ENCODE data around the gene MAP1S.
A peak's percentile ranks its signal among the peaks of the same experiment; 100 is the strongest.

The MAP1S gene

DNA sequence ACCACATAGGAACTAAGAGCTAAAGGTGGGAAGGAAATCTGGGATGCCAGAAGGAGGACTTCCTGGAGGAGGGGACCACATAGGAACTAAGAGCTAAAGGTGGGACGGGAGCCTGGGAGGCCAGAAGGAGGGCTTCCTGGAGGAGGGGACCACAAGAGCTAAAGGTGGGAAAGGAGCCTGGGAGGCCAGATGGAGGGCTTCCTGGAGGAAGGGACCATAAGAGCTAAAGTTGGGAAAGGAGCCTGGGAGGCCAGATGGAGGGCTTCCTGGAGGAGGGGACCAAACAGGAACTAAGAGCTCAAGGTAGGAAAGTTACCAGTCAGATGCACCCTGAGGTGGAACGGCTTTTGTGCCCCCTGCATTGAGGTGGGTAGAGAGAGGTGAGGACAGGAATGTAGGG lies 22.2 kb downstream of the MAP1S start:
- DNase-seq, result no peak

DNA sequence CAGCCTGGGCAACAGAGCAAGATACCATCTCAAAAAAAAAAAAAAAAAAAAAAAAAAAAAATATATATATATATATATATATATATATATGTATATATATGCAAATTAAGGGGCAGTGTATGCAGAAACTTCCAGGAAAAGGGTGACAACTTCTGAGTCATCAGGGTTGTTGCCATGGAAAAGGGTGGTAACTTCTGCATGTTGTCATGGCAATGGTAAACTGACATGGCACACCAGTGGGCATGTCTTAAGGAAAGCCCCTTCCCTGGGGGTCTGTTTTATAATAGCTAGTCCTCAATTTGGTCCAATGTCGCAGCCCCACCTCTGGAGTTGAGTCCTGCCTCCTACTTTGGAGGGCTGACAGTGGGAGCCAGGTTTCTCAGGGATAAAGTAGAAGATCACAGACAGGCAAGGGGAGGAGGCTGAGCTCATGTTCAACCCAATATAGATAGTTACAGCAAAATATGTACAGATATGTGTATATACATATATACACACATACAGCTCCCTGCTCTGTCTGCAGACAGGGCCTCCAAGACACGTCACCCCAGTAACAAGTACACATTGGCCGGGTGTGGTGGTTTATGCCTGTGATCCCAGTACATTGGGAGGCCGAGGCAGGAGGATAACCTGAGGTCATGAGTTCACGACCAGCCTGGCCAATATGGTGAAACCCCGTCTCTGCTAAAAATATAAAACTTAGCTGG lies 24.7 kb downstream of the MAP1S start:
- DNase-seq, result no peak

DNA sequence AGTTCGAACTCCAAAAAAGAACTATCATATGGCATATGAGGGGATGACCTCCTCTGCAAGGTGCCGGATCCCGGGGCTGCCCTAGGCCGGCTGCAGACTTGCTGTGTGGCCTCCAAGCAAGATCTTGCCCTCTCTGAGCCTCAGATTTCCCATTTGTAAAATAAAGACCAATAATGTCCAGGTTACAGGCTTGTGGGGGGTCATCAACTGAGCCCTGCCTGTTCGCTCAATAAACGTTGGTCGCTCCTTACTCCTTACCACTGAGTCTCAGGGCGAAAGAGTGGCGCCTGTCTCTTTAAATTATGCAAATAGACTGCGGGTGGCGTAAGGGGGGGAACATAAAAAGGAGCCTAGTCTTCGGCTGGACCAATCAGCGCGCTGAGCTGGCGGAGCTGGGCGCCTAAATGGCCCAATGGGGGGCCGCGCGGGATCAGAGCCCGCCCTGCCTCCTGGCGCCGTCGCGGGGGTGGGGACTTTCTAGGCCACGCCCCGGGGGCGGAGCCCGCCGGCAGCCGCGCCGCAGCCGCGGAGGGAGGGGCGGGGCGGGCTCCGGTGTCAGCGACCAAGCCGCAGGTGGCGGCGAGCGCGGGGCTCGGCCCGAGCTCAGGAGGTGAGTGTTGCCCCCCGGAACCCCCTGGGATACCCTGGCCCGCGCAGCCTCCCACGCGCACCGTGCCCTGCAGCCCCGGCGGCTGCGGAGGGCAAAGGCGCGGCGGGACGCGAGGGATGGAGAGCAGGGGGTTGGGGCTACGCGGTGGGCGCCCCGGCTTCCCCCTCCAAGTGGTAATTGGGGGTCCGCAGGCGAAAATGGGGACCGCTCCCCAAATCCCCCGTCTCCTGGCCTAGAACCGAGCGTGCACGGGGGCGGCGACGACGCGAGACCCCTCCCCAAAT lies 28.2 kb downstream of the MAP1S start:
- peak; percentile 95 for DNase-seq

DNA sequence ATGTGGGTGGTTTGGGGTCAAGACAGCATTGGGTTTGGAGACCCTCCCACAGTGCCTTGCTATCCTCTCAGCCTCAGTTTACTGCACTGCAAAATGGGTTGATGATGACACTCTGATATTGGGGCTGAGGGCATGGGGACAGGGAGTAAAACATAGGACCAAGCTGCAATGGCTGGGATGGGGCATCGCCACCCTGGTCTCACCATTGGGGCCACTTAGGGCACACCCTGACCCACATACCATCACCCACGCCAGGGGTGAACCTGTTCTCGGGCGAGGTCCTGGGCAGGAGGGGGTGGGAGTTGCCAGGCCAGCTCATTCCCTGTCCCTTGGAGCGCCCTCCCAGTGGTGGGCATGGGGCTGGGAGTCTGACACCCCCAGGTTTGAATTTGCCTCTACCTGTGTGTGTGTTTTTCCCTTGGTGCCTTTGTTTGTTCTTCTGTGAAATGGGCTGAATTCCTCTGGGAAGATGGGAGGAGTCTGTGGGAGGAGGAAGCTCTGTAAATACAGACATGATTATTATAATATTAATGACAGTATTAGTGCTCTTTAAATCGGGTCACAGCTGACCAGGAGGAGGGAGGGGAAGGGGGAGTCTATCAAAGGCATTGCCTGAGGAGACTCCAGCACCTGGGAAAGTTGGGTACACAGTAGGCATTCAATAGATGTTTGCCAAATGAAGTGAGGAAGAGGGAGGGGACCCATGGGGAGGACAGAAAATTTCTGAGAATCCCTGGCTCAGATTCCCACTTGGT lies 29.8 kb downstream of the MAP1S start:
- DNase-seq, result no peak

DNA sequence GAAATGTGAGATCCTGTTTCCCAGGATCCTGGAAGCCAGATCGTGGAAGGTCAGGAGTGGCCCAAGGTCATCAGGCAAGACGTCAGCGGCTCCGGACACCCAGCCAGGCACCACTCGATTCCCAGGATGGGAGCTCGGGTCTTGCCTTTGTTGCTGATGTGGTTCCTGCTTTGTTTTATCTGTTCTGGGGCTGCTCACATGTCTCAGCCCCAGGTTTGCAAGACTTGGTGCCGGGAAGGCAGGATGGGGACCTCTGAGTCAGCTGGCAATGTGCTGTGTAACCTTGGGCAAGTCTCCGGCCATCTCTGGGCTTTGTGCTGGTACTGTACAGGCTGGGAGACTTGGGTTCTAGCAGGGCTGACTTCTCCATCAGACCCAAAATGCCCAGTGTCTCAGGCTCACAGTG lies 30.6 kb downstream of the MAP1S start:
- DNase-seq, result no peak

DNA sequence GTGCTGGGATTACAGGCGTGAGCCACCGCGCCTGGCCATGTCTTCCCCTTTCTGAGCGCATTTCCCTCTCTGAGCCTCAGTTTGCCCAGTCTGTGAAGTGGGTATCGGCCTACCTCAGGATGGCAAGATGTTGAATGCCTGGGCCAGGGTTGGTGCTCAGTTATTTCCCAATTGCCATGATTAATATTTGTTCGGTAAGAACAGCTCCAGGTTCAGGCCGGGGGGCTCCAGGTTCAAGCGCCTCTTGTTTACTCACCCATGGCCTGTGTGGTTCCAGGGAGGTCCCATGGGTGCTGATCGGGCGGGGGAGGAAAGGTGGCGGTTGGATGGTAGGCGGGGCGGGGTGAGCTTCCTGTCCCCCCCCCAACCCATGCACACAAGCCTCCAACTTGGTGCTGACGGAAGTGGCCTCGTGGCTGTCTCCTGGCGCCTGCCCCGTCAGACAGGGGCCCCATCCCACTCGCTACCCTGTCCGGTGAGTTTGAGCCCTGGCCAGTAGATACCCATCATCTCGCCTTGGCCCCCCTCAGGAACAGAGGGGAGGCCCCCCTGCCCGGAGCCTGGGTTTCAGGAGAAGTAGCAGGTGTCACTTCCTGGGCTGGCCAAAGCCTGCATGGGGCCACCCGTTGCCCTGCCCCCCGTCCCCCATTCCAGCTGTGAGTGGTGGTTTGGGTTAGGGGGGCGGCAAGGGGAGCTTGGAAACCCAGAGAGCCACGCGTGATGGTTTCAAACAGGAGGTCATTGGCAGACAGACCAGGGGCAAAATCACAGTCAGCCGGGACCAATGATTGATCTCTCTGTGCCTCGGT lies 32.0 kb downstream of the MAP1S start, which contains the start of gene FCHO1:
TSS of gene FCHO1 (plus strand) at position 375 of the 809 bp plus-strand sequence. CDS start 3,688 bp downstream, outside the sequence.
- no peak for DNase-seq

DNA sequence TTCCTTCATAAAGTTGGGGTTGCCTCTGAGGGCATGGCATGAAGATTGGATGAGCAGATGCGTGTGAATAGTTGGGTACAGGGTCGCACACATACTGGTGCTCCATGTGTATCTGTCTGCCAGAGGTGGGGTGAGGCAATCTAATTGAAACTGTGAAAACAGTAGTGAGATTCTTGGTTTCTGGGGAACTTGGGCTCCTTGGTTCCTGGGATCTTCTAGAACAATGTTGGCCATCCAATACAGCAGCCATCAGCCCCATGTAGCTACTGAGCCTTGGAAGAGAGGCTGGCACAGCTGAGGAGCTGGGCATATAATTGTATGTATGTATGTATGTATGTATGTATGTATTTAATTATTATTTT lies 32.6 kb downstream of the MAP1S start:
- no peak for DNase-seq

DNA sequence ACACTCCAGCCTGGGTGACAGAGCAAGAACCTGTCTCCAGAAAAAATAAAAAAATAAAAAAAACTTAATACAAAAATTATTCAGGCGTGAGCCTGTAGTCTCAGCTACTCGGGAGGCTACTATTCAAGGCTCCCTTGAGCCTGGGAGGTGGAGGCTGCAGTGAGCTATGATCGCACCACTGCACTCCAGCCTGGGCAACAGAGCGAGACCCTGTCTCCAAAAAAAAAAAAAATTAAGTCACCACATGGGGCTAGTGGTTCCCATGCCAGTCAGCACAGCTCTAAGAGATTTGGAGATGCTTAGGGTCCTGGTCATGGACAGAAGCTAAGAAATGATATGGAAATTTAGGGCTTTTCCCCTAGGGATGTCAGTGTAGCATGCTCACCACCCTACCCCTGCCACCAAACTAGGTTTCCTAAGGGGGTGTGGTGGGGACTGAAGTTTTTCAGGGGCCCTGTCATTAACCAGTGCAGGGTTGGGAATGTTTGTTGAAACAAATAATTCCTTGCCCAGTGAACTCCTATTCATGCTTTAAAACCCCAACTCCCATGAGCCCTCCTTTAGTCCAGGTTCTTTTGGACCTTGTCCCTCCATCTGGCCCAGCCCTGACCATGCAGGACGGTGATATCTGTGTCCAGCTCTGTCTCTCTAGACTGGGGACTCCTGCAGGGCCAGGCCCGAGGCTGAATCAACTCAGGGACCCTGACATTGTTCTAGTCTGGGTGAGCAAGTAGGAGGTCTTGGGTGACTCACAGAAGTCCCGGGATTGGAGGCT lies 33.8 kb downstream of the MAP1S start:
- DNase-seq, result no peak

DNA sequence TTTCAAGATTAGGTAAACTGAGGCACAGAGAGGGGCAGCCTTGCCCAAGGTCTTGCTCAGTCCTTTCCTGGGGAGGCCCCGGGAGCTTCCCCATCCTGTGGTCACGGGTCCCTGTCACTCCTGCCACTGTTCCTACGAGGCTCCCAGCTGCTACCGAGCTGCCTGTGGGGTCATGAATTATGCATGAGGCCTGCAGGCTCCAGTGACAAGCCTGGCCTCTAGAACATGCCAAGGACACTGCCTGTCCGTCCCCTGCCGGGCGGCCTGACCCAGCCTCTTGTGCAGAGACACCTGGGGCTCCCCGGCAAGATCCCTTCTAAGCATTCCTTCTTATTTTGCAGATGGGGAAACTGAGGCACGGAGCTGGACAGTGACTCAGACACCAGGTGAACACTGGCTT lies 34.7 kb downstream of the MAP1S start:
- DNase-seq, result no peak

DNA sequence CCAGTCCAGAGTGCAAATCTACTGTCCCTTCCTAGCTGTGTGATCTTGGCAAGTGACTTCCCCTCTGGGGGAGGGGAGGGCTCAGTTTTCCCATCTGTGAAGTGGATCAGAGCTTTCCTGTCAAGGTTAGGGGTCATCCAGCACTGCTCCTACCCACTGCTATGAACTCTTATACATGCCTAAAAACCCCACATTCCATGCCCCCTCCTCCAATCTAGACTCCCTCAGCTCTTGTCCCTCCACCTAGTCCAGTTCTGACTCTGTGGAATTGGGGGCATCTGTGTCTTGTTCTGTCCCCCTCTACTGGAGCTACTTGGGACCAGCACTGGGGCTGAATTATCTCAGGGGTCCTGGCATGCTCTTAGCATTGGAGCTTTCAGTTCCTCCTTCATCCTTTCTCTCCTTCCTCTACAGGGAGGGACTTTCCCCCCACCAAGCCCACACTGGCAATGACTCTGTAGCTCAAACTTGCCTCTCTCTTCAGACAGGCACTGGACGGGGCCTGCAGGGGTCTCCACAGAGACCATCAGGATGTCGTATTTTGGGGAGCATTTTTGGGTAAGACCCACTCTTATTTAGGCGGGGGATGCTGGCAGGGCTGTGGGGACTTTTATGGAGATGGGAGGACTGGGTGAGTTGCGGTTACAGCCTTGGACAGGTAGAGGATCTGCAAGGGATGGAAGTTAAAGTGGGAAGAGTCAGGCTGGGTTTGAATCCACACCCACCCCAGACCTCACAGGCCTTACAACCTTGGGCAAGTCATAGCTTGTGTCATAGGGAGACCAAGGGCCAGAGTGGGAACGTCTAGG lies 35.6 kb downstream of the MAP1S start:
- DNase-seq, result no peak

DNA sequence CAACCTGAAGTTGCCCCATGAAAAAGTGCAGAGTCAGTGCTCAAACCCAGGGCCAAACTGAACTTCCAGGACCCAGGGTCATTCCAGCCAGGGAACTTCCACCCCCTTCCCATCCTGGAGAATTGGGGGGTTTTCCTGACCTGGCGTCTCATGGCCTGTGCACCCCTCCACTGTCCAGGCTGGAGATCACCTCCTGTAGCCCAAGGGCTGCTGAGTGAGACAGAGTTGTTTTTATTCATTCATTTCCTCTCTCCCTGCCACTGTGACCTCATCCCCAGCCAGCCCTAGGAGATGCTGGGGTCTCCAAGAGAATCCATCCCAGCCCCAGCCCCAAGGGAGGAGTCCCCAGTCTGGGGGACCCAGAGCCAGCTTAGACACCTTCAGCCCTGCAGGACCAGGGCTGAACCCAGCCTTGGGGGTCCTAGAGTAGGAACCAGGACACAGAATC lies 36.2 kb downstream of the MAP1S start:
- no peak for DNase-seq

DNA sequence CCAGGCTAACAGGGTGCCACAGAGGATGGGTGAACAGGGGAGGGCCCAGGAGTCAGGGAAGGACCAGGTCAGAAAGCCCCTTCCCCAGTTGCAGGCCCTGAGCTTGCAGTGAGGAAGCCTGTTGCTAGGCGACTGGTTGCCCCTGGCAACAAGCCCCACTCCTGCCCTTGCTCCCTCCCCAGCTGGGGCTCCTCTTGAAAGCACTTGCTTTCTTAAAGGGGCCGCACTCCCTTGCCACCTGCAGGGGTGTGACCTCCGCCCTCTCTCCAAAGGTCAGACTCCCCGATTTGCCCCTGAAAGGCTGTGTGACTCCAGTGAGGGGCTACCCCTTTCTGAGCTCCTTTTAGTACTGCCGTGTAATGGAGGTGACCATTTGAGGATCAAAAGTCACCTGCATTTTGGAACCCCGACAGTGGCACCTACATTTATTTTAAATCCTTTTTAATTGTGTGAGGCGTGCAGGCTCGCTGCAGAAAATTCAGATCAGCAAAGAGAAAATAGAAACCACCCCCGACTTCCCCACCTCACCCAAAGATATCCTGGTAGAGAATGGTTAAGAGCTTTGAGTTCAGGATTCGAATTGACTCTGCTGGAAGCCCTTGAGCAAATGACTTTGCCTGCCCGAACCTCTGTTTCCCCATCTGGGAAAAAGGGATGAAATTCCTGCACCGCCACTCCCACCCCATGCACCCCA lies 36.8 kb downstream of the MAP1S start:
- peak; percentile 75 for DNase-seq

DNA sequence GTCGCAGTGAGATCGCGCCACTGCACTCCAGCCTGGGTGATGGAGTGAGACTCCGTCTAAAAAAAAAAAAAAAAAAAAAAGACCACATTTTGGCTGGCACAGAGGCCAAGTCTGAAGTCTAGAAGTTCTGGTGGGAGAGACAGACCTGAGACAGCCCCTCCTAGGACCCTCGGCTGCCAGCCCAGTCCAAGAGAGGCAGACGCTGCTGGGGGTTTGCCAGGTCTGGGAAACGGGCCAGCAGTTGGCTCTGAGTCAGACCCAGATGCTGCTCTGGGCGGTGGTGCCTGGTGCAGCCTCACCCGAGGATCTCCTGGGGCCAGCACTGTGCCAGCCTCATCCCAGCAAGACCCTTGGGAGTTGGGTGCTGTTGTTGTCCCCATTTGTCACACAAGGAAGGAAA lies 37.8 kb downstream of the MAP1S start:
- DNase-seq, result peak; percentile 94

DNA sequence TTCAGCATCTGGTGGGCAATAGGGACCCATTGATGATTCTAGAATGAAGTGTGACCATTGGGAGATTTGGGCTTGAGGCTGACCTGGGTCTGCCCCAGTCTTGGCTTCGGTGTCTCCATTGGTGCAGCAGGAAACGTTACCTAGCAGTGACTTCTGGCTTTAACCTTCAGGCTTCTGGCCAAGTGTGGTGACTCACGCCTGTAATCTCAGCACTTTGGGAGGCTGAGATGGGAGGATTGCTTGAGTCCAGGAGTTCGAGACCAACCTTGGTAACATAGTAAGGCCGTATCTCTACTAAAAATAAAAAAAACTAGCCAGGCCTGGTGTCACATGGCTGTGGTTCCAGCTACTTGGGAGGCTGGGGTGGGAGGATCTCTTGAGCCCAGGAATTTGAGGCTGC lies 39.2 kb downstream of the MAP1S start:
- no peak for DNase-seq

DNA sequence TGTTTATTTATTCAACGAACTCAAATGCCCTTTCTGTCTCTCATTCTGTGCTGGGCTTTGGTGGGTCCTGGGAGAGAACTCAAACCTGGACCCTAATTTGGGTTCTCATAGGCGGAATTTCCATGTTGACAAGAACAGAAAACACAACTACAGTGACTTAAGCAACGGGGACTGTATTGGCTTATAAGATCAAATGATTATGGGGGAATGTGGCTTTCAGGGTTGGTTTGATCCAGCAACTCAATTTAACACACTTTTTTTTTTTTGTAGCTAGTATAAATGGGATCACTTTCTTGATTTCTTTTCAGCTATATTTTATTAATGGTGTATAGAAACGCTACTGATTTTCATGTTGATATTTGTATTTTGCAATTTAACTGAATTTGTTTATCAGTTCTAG lies 41.9 kb downstream of the MAP1S start:
- DNase-seq, result no peak

DNA sequence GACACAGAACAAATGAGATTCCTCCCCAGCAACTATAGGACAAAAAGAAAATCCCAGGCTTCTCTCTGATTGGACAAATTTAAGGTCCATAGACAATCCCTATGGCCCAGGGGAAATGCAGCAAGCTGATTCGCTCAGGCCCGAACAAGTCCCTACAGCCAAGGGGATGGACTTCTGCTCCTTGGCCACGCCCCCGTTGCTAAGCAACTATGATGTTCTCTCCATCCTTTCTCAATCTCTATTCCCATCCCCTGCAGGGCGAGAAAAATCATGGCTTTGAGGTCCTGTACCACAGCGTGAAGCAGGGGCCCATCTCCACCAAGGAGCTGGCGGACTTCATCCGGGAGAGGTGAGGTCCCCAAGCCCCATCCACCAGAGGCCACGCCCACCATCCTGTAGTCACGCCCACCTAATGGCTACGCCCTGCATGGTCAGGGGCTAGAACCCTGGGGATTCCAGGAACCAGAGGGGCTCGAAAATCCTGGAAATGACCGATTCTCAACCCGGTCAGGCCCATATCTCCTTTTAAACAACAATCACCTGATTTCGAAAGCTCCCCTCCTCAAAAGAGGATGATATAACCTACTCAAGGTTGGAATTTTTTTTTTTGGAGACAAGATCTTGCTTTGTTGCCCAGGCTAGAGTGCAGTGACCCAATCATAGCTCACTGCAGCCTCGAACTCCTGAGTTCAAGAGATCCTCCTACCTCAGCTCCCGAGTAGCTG lies 43.4 kb downstream of the MAP1S start:
- DNase-seq, result peak; percentile 15

DNA sequence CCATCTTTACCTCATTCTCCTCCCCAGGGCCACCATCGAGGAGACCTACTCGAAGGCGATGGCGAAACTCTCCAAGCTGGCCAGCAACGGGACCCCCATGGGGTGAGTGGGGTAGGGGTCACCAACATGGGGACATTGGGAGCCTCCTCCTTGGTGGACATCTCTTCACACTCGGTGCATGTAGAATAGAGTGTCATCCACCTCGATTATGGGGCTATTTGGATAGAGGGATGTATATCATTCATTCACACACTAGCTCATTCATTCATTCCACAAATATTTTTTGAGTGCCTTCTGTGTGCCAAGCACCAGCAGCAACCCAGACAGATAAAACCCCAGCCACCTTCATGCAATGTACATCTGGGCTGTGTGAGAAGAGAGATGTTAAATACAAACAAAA lies 45.1 kb downstream of the MAP1S start:
- no peak for DNase-seq

DNA sequence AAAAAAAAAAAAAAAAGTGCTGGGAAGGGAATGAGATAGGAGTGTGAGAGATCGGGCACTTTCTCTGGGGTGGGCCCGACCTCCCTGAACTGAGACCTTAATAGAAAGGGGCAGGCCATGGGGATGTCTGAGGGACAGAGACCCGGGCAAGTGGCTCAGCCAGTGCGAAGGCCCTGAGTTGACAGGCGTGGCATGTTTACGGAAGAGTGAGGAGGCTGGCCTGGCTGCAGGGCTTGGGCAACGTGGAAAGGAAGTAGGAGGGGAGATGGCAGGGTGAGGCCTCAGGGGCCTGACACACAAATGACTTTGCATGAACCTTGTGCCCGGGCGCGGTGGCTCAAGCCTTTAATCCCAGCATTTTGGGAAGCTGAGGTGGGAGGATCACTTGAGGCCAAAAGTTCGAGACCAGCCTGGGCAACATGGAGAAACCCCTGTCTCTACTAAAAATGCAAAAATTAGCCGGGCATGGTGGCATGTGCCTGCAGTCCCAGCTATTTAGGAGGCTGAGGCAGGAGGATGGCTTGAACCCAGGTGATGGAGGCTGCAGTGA lies 45.9 kb downstream of the MAP1S start:
- no peak for DNase-seq

DNA sequence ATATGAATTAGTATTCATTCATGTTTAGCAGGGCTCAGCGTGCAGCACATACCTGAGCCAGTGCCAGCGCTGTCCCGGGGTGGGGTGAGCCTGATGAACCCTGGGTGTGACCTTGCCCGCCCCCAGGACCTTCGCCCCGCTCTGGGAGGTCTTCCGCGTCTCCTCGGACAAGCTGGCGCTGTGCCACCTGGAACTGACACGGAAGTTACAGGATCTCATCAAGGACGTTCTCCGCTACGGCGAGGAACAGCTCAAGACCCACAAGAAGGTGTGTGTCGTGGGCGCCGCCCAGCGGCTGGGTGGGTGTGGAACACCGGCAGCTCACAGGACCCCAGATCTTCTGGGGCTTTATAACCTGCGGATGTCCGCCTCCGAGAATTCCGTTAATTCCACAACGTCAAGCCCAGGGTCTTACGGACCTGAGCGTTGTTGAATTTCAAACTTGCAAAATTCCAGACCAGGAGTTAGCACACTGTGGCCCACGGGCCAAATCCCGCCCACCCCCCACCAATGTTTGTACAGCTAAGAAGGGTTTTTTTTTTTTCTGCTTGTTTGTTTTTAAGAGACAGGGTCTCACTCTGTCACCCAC lies 47.4 kb downstream of the MAP1S start:
- peak; percentile 81 for DNase-seq
